Spleen (tissue), 11 donors: ENCODE data around the gene BRD3. TPM values are rescaled to one million over a fixed set of nuclear protein-coding genes. Genes with fewer than 3 reads are reported as not detected.

Experiments used
- DNase-seq: peaks from one replicate; pipeline ENCODE4 v3.0.0-alpha.2; 2020
- H3K27ac ChIP-seq, 8 donors: fragments of 200-600 bp; sonication (generic) in 7 of 8; 1 replicate in 4 of 8; 2 replicates in 4 of 8; pipeline versions ENCODE4 v1.5.0 to v1.8.0; 2016 to 2021; ENCODE audit warnings: inconsistent platforms in 4 of 8, mild to moderate bottlenecking in 4 of 8, moderate library complexity in 1 of 8
- H3K27me3 ChIP-seq, 7 donors: fragments of 200-600 bp; sonication (generic) in 6 of 7; replicated peaks in 1 of 7; 1 replicate in 4 of 7; 2 replicates in 3 of 7; pipeline versions ENCODE4 v1.5.0 to v1.8.0; 2016 to 2021; ENCODE audit warnings: inconsistent platforms in 3 of 7, mild to moderate bottlenecking in 1 of 7
- H3K36me3 ChIP-seq, 6 donors: fragments of 200-600 bp; sonication (generic) in 5 of 6; 1 replicate in 4 of 6; 2 replicates in 2 of 6; pipeline versions ENCODE4 v1.5.0 to v1.8.0; 2016 to 2021; ENCODE audit warnings: inconsistent platforms in 2 of 6
- H3K4me1 ChIP-seq, 6 donors: fragments of 200-600 bp; sonication (generic) in 5 of 6; 1 replicate in 3 of 6; 2 replicates in 3 of 6; pipeline versions ENCODE4 v1.5.0 to v1.8.0; 2016 to 2021; ENCODE audit warnings: inconsistent platforms in 3 of 6
- H3K4me3 ChIP-seq, 8 donors: fragments of 200-600 bp; sonication (generic) in 7 of 8; 1 replicate in 4 of 8; 2 replicates in 4 of 8; pipeline versions ENCODE4 v1.5.0 to v1.8.0; 2016 to 2021; ENCODE audit warnings: inconsistent platforms in 4 of 8, mild to moderate bottlenecking in 4 of 8, moderate library complexity in 2 of 8
- H3K9me3 ChIP-seq, 8 donors: fragments of 200-600 bp; sonication (generic) in 7 of 8; 1 replicate in 4 of 8; 2 replicates in 4 of 8; pipeline versions ENCODE4 v1.5.0 to v1.8.0; 2016 to 2021; ENCODE audit warnings: inconsistent platforms in 4 of 8
- CTCF ChIP-seq, 11 experiments: fragments of 200-600 bp in 7 of 11; fragments of 450-650 bp in 4 of 11; sonication (generic) in 4 of 11; IDR thresholded peaks in 8 of 11; conservative IDR thresholded peaks in 3 of 11; 1 replicate in 7 of 11; 2 replicates in 4 of 11; pipeline versions ENCODE4 v1.4.0 to v1.8.0; 2016 to 2021; ENCODE audit warnings: antibody characterized with exemption in 11 of 11, inconsistent platforms in 4 of 11, mild to moderate bottlenecking in 1 of 11
- POLR2A ChIP-seq, 3 donors: fragments of 450-650 bp; IDR thresholded peaks; one replicate each; pipeline ENCODE4 v1.5.1; 2017; ENCODE audit warnings: antibody characterized with exemption in 3 of 3, mild to moderate bottlenecking in 1 of 3
- POLR2AphosphoS5 ChIP-seq, 3 donors: sonication (generic); formaldehyde crosslinking; IDR thresholded peaks; one replicate each; pipeline ENCODE4 v1.5.1; 2017; ENCODE audit warnings: antibody characterized with exemption in 3 of 3
- WGBS, 5 donors: extraction: QIAGEN DNeasy Blood & Tissue Kit in 3 of 5; methylation state at CpG; one replicate each; pipeline versions ENCODE4 v1.1.5 to v1.1.7; 2013 to 2018; 5-methylcytosine and 5-hydroxymethylcytosine counted together
- intact Hi-C: fragments of 100-400 bp; cut with DNase I; formaldehyde crosslinking; loops from one replicate; pipeline ENCODE4 v1.15.0; 2023; ENCODE audit warnings: low total_unique reads
- polyA plus RNA-seq, 3 donors: library from polyadenylated mRNA; stranded (reverse); fragments of 200-250 nt; gene quantifications; one replicate each; pipeline ENCODE4 v1.2.1, GENCODE V29; 2013
- total RNA-seq, 7 donors: library from RNA; depleted of rRNA in 3 of 7; stranded (reverse); fragments of >200 nt in 3 of 7; fragmentation: NEBNext Ultra II Directional in 4 of 7; extraction: Animal tissue kit (Norgen Biotek cat#: 25700) in 4 of 7; gene quantifications; one replicate each; pipeline versions ENCODE4 v1.1.0 to v1.2.1, GENCODE V29; 2016 to 2021
- donor health status: healthy with polysubstance abuse.
- donor health status: DM: no; HTN: no; CAD: no; lungs with moderate emphysema.
- donor health status: DM: no; HTN: no; CAD: no.
- donor health status: Bipolar disorder and iron deficiency.
- donor health status: healthy.
- donor health status: DM: no; HTN: no; CAD: no.
- donor health status: DM: yes; HTN: yes; CAD: no.

BRD3 gene
- total and polyA plus RNA-seq, 10 donors, result 5.9 to 54.0 (median 30.0) TPM

GRCh38 chr9:134026581-134026980, 41.2 kb downstream of the BRD3 start:
- intact Hi-C loops, result no loop called here

GRCh38 chr9:134025606-134026541, 42.0 kb downstream of the BRD3 start:
- Histone ChIP-seq H3K27ac (peak overlapping the region in 7 of 8 donors; percentile 49 to 85 (median 75)), H3K9me3 (no peaks in the 10 kb centered on the region), H3K4me1 (peaks cover 4 to 22% (median 15%) of the 10 kb centered on the region in 6 donors), H3K4me3 (peak overlapping the region; percentile 75 to 100 (median 97)), H3K27me3 (no peaks in the 10 kb centered on the region), H3K36me3 (peaks cover 0 to 35% (median 9%) of the 10 kb centered on the region in 6 donors)
- DNase-seq, result no peak
- WGBS, 5 donors, result 16 to 46% (median 20%) methylated on average over 14 to 66 of the region's 66 CpGs
- intact Hi-C loops, result no loop called here
- TF ChIP-seq POLR2A (IDR thresholded peaks at IDR 0.05), result no peak
- TF ChIP-seq CTCF (IDR thresholded peaks at IDR 0.05 in 8 of 11, conservative IDR thresholded peaks at IDR 0.05 in 3 of 11), result peak in 7 of 11 experiments; percentile 17 to 57 (median 21)
- no peak for TF ChIP-seq POLR2AphosphoS5 (IDR thresholded peaks at IDR 0.05)

More at GRCh38 chr9:134026581-134026980, 41.2 kb downstream of the BRD3 start:
- TF ChIP-seq POLR2AphosphoS5 (IDR thresholded peaks at IDR 0.05) (no peak), POLR2A (IDR thresholded peaks at IDR 0.05) (no peak), CTCF (IDR thresholded peaks at IDR 0.05 in 8 of 11, conservative IDR thresholded peaks at IDR 0.05 in 3 of 11) (no peak)
- H3K9me3 ChIP-seq, result no peaks in the 10 kb centered on the region
- 86 to 93% (median 90%) methylated on average over 18 of the region's 18 CpGs for WGBS, 5 donors
- DNase-seq, result peak; percentile 84
- H3K27me3 ChIP-seq, result no peaks in the 10 kb centered on the region
- H3K27ac ChIP-seq, result no peak overlapping the region
- peaks cover 4 to 22% (median 15%) of the 10 kb centered on the region in 6 donors for H3K4me1 ChIP-seq
- H3K36me3 ChIP-seq, result peaks cover 0 to 42% (median 15%) of the 10 kb centered on the region in 6 donors
- H3K4me3 ChIP-seq, result peak overlapping the region in 2 of 8 donors; percentile 94 to 100

GRCh38 chr9:134024828-134025605, 42.8 kb downstream of the BRD3 start, which contains the start of gene BRD3OS:
TSS of gene BRD3OS (plus strand) at chr9:134025481. CDS start at chr9:134026748, 1,267 bp downstream.
- 1 to 8% (median 1%) methylated on average over 6 to 43 of the region's 43 CpGs for WGBS, 5 donors
- H3K27ac ChIP-seq, result peak within 1 kb of the TSS; percentile 49 to 85 (median 72)
- H3K27me3 ChIP-seq, result no peaks in the 10 kb centered on the region
- peaks cover 0 to 27% (median 4%) of the 10 kb centered on the region in 6 donors for H3K36me3 ChIP-seq
- TF ChIP-seq POLR2AphosphoS5 (IDR thresholded peaks at IDR 0.05), result peak; percentile 59 to 82 (median 78)
- no peak for TF ChIP-seq POLR2A (IDR thresholded peaks at IDR 0.05)
- no peaks in the 10 kb centered on the region for H3K9me3 ChIP-seq
- peak; percentile 100 for DNase-seq
- peaks cover 4 to 22% (median 15%) of the 10 kb centered on the region in 6 donors for H3K4me1 ChIP-seq
- H3K4me3 ChIP-seq, result peak within 1 kb of the TSS; percentile 75 to 100 (median 97)
- intact Hi-C loops, result no loop called here

- Histone ChIP-seq H3K36me3 (peaks cover 0 to 19% (median 4%) of the 10 kb centered on the region in 6 donors), H3K27ac (peak overlapping the region in 7 of 8 donors; percentile 32 to 85 (median 69)), H3K4me3 (peak overlapping the region in 4 of 8 donors; percentile 92 to 100 (median 97)), H3K9me3 (no peaks in the 10 kb centered on the region), H3K4me1 (peaks cover 4 to 22% (median 15%) of the 10 kb centered on the region in 6 donors), H3K27me3 (no peaks in the 10 kb centered on the region)
- no peak for TF ChIP-seq CTCF (IDR thresholded peaks at IDR 0.05 in 8 of 11, conservative IDR thresholded peaks at IDR 0.05 in 3 of 11)
- peak; percentile 59 for DNase-seq
- 77 to 86% (median 82%) methylated on average over 4 of the region's 4 CpGs for WGBS, 5 donors
- intact Hi-C loops, result no loop called here
Observed at GRCh38 chr9:134024214-134024792, 43.5 kb downstream of the BRD3 start.
